NCI-H1694 (cell line): Measurements from ENCODE around the gene TRIM52.
"Not testable (repeated sequence)": the region's sequence is repeated elsewhere in the genome, so short reads cannot be mapped to it uniquely, and the experiment has no call there.

Experiments
- DNase-seq: peaks from one replicate; lab custom pipeline; 2025; lab: John Stamatoyannopoulos, UW

The TRIM52 gene

GRCh38 chr5:181214249-181214648, 46.7 kb downstream of the TRIM52 start:
- DNase-seq = not testable (repeated sequence)

- no peak for DNase-seq
Observed at GRCh38 chr5:181212934-181213333, 48.0 kb downstream of the TRIM52 start.

- no peak for DNase-seq
Observed at GRCh38 chr5:181212080-181212479, 48.9 kb downstream of the TRIM52 start.

GRCh38 chr5:181211208-181211607, 49.7 kb downstream of the TRIM52 start:
- no peak for DNase-seq

- not testable (repeated sequence) for DNase-seq
Observed at GRCh38 chr5:181210698-181211097, 50.2 kb downstream of the TRIM52 start.

GRCh38 chr5:181210148-181210547, 50.8 kb downstream of the TRIM52 start:
- DNase-seq = not testable (repeated sequence)

GRCh38 chr5:181209006-181209405, 51.9 kb downstream of the TRIM52 start:
- DNase-seq = not testable (repeated sequence)

GRCh38 chr5:181207960-181208253, 53.0 kb downstream of the TRIM52 start:
- DNase-seq = no peak

- no peak for DNase-seq
Observed at GRCh38 chr5:181207214-181207959, 53.6 kb downstream of the TRIM52 start.

- DNase-seq = no peak
Observed at GRCh38 chr5:181205761-181206649, 54.9 kb downstream of the TRIM52 start.
